Breast epithelium (tissue), 3 donors: ENCODE data around the gene SEC14L5.

Source experiments
- CTCF ChIP-seq, 3 donors: fragments of 450-650 bp; IDR thresholded peaks; one replicate each; pipeline ENCODE4 v1.5.1; 2016 to 2017; ENCODE audit warnings: antibody characterized with exemption in 3 of 3, mild to moderate bottlenecking in 3 of 3, moderate library complexity in 3 of 3
- POLR2A ChIP-seq: fragments of 450-650 bp; IDR thresholded peaks from one replicate; pipeline ENCODE4 v1.6.1; 2016; ENCODE audit warnings: antibody characterized with exemption, mild to moderate bottlenecking, moderate library complexity
- POLR2AphosphoS5 ChIP-seq, 3 donors: sonication (generic); formaldehyde crosslinking; IDR thresholded peaks; one replicate each; pipeline ENCODE4 v1.6.1; 2017; ENCODE audit warnings: antibody characterized with exemption in 3 of 3

- TF ChIP-seq CTCF (IDR thresholded peaks at IDR 0.05) (no peak), POLR2A (no peak), POLR2AphosphoS5 (IDR thresholded peaks at IDR 0.05) (no peak)
Measured at GRCh38 chr16:4914528-4915225, 43.5 kb upstream of the SEC14L5 start.
